Neural progenitor cell (in vitro differentiated cells): ENCODE data around the gene SLC12A7. TPM values are rescaled to one million over a fixed set of nuclear protein-coding genes. Genes with fewer than 3 reads are reported as not detected.
"Not testable (repeated sequence)": the region's sequence is repeated elsewhere in the genome, so short reads cannot be mapped to it uniquely, and the experiment has no call there.

Experiments used
- DNase-seq: peaks from one replicate; pipeline ENCODE4 v3.0.0-alpha.2; 2016; ENCODE audit warnings: low spot score
- H2AFZ ChIP-seq: fragments of 200-600 bp; sonication (generic); replicated peaks from 2 replicates; pipeline ENCODE4 v1.6.1; 2016; ENCODE audit warnings: antibody characterized with exemption
- H3F3A ChIP-seq: fragments of 200-600 bp; sonication (generic); 2 replicates; pipeline ENCODE4 v1.6.1; 2016; ENCODE audit warnings: antibody characterized with exemption, low read depth
- H3K27ac ChIP-seq: fragments of 200-600 bp; sonication (generic); 2 replicates; pipeline ENCODE4 v1.5.1; 2016; ENCODE audit warnings: mild to moderate bottlenecking
- H3K27me3 ChIP-seq: fragments of 200-600 bp; sonication (generic); 2 replicates; pipeline ENCODE4 v1.6.1; 2016; ENCODE audit warnings: mild to moderate bottlenecking, moderate library complexity
- H3K36me3 ChIP-seq: fragments of 200-600 bp; sonication (generic); 2 replicates; pipeline ENCODE4 v1.5.1; 2016
- H3K4me1 ChIP-seq: fragments of 200-600 bp; sonication (generic); 2 replicates; pipeline ENCODE4 v1.6.1; 2016; ENCODE audit warnings: mixed run types
- H3K4me2 ChIP-seq: fragments of 200-600 bp; sonication (generic); 2 replicates; pipeline ENCODE4 v1.6.1; 2016
- H3K4me3 ChIP-seq: fragments of 200-600 bp; sonication (generic); 2 replicates; pipeline ENCODE4 v1.5.1; 2016
- H3K79me2 ChIP-seq: fragments of 200-600 bp; sonication (generic); 2 replicates; pipeline ENCODE4 v1.6.1; 2016; ENCODE audit warnings: low read depth
- H3K9ac ChIP-seq: fragments of 200-600 bp; sonication (generic); 2 replicates; pipeline ENCODE4 v1.6.1; 2016
- H3K9me3 ChIP-seq: fragments of 200-600 bp; sonication (generic); 2 replicates; pipeline ENCODE4 v1.5.1; 2016; ENCODE audit warnings: low read depth
- H4K20me1 ChIP-seq: fragments of 200-600 bp; sonication (generic); 2 replicates; pipeline ENCODE4 v1.6.1; 2016; ENCODE audit warnings: low read depth
- H3K27ac Mint-ChIP-seq: 3 replicates; pipeline ENCODE4 v1.8.0; 2021; ENCODE audit warnings: mixed read lengths
- H3K27me3 Mint-ChIP-seq: 2 replicates; pipeline ENCODE4 v1.8.0; 2022; ENCODE audit warnings: low read depth, mild to moderate bottlenecking, inconsistent platforms, moderate library complexity, mixed read lengths; ENCODE audit not compliant: insufficient read depth
- H3K36me3 Mint-ChIP-seq: 3 replicates; pipeline ENCODE4 v1.8.0; 2021; ENCODE audit warnings: mixed read lengths
- H3K4me1 Mint-ChIP-seq: 3 replicates; pipeline ENCODE4 v1.8.0; 2021; ENCODE audit warnings: mixed read lengths
- H3K4me3 Mint-ChIP-seq: 3 replicates; pipeline ENCODE4 v1.8.0; 2021; ENCODE audit warnings: mild to moderate bottlenecking, moderate library complexity, mixed read lengths
- H3K9me3 Mint-ChIP-seq: 3 replicates; pipeline ENCODE4 v1.8.0; 2020; ENCODE audit warnings: mixed read lengths
- CTCF ChIP-seq: fragments of 200-600 bp; sonication (generic); IDR thresholded peaks from 2 replicates; pipeline ENCODE4 v1.5.1; 2017; ENCODE audit warnings: antibody characterized with exemption, mild to moderate bottlenecking
- EZH2 ChIP-seq: fragments of 200-600 bp; sonication (generic); IDR thresholded peaks from 2 replicates; pipeline ENCODE4 v1.6.1; 2017; ENCODE audit warnings: antibody characterized with exemption, mild to moderate bottlenecking, moderate library complexity
- EZH2phosphoT487 ChIP-seq: fragments of 200-600 bp; sonication (generic); IDR thresholded peaks from 2 replicates; pipeline ENCODE4 v1.6.1; 2017; ENCODE audit warnings: antibody characterized with exemption
- total RNA-seq: library from RNA; depleted of rRNA; stranded (reverse); fragments of >200 nt; gene quantifications from 2 replicates; pipeline ENCODE4 v1.2.3, GENCODE V29; 2015; ENCODE audit warnings: low replicate concordance

SLC12A7 gene
- total RNA-seq, 1 donor from 2014 or later = 7.5 TPM

GRCh38 chr5:1028481-1029281, 83.2 kb downstream of the SLC12A7 start:
- no peaks in the 10 kb centered on the region for H3F3A ChIP-seq
- Mint-ChIP-seq H3K27me3 (no peaks in the 10 kb centered on the region), H3K36me3 (no peaks in the 10 kb centered on the region), H3K4me1 (peaks cover 11% of the 10 kb centered on the region), H3K27ac (no peak overlapping the region), H3K9me3 (no peaks in the 10 kb centered on the region), H3K4me3 (no peak overlapping the region)
- no peak overlapping the region for H3K4me3 ChIP-seq
- H3K4me2 ChIP-seq = no peak overlapping the region
- H3K9me3 ChIP-seq = no peaks in the 10 kb centered on the region
- peaks cover 12% of the 10 kb centered on the region for H3K4me1 ChIP-seq
- no peak for DNase-seq
- no peak overlapping the region for H3K9ac ChIP-seq
- TF ChIP-seq EZH2phosphoT487 (no peak), CTCF (no peak), EZH2 (no peak)
- H2AFZ ChIP-seq = no peak overlapping the region
- H3K27me3 ChIP-seq = no peaks in the 10 kb centered on the region
- H3K36me3 ChIP-seq = no peaks in the 10 kb centered on the region
- no peak overlapping the region for H3K27ac ChIP-seq
- H4K20me1 ChIP-seq = no peaks in the 10 kb centered on the region
- no peaks in the 10 kb centered on the region for H3K79me2 ChIP-seq

GRCh38 chr5:1027631-1028441, 84.0 kb downstream of the SLC12A7 start:
- Histone ChIP-seq H3K9me3 (no peaks in the 10 kb centered on the region), H4K20me1 (no peaks in the 10 kb centered on the region), H3K27ac (no peak overlapping the region), H3K79me2 (no peaks in the 10 kb centered on the region), H3K4me2 (no peak overlapping the region), H3K27me3 (no peaks in the 10 kb centered on the region), H2AFZ (no peak overlapping the region), H3K9ac (no peak overlapping the region), H3K36me3 (no peaks in the 10 kb centered on the region), H3K4me1 (peaks cover 12% of the 10 kb centered on the region), H3K4me3 (no peak overlapping the region), H3F3A (no peaks in the 10 kb centered on the region)
- no peak for DNase-seq
- Mint-ChIP-seq H3K36me3 (no peaks in the 10 kb centered on the region), H3K4me1 (peaks cover 11% of the 10 kb centered on the region), H3K27ac (no peak overlapping the region), H3K9me3 (no peaks in the 10 kb centered on the region), H3K27me3 (no peaks in the 10 kb centered on the region), H3K4me3 (no peak overlapping the region)
- TF ChIP-seq EZH2phosphoT487 (no peak), EZH2 (no peak), CTCF (no peak)

GRCh38 chr5:1026700-1027621, 84.9 kb downstream of the SLC12A7 start:
- Histone ChIP-seq H4K20me1 (no peaks in the 10 kb centered on the region), H3K27me3 (no peaks in the 10 kb centered on the region), H3K4me1 (peaks cover 12% of the 10 kb centered on the region), H2AFZ (no peak overlapping the region), H3K79me2 (no peaks in the 10 kb centered on the region), H3K4me2 (no peak overlapping the region), H3K36me3 (no peaks in the 10 kb centered on the region), H3K9ac (no peak overlapping the region), H3F3A (no peaks in the 10 kb centered on the region), H3K27ac (no peak overlapping the region), H3K4me3 (no peak overlapping the region), H3K9me3 (no peaks in the 10 kb centered on the region)
- TF ChIP-seq EZH2phosphoT487 = no peak
- TF ChIP-seq CTCF = no peak
- no peak for TF ChIP-seq EZH2
- Mint-ChIP-seq H3K27ac (no peak overlapping the region), H3K4me3 (no peak overlapping the region), H3K4me1 (peaks cover 11% of the 10 kb centered on the region), H3K27me3 (no peaks in the 10 kb centered on the region), H3K9me3 (no peaks in the 10 kb centered on the region), H3K36me3 (no peaks in the 10 kb centered on the region)
- DNase-seq = no peak

- H3K4me3 ChIP-seq, H3K9me3 Mint-ChIP-seq, H3K4me3 Mint-ChIP-seq, H3K27ac Mint-ChIP-seq, H2AFZ ChIP-seq, H3K36me3 ChIP-seq, H4K20me1 ChIP-seq, H3K36me3 Mint-ChIP-seq, H3K27me3 Mint-ChIP-seq, H3K27ac ChIP-seq, H3K4me2 ChIP-seq, H3K27me3 ChIP-seq, H3K9me3 ChIP-seq, DNase-seq, H3K9ac ChIP-seq, H3K79me2 ChIP-seq: not testable (repeated sequence)
- peaks cover 14% of the 10 kb centered on the region for H3K4me1 ChIP-seq
- H3F3A ChIP-seq = peaks cover 16% of the 10 kb centered on the region
- H3K4me1 Mint-ChIP-seq = peaks cover 24% of the 10 kb centered on the region
These were observed 89.9 kb downstream of the SLC12A7 start for GRCh38 chr5:1021969-1022336.
